HG03571 (cell line): ENCODE results near the gene EHBP1.
"Not testable (repeated sequence)": the region's sequence is repeated elsewhere in the genome, so short reads cannot be mapped to it uniquely, and the experiment has no call there.

Experiments
- ATAC-seq: cut with Tn5 transposase; IDR thresholded peaks from one replicate; pipeline ENCODE4 v1.9.1; 2021; ENCODE audit not compliant: unreplicated experiment

Gene EHBP1

DNA sequence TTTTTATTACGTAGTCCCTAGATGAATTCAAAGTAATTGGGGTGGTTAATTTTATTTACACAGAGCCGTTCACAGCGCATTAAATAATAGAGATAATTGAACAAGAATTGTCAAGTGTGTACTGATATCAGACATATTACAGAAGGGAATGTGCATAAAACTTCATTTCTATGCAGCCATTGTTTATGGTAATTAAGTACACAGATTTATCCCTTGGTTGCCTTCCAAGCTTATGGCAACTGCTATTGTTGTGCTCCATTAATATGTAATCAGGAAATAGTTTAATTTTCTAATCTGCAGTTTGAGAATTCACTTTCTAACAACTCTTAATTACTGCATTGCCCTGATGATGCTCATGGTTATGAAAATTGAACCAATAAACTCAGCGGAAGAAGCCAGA lies 297.8 kb downstream of the EHBP1 start:
- ATAC-seq: no peak

DNA sequence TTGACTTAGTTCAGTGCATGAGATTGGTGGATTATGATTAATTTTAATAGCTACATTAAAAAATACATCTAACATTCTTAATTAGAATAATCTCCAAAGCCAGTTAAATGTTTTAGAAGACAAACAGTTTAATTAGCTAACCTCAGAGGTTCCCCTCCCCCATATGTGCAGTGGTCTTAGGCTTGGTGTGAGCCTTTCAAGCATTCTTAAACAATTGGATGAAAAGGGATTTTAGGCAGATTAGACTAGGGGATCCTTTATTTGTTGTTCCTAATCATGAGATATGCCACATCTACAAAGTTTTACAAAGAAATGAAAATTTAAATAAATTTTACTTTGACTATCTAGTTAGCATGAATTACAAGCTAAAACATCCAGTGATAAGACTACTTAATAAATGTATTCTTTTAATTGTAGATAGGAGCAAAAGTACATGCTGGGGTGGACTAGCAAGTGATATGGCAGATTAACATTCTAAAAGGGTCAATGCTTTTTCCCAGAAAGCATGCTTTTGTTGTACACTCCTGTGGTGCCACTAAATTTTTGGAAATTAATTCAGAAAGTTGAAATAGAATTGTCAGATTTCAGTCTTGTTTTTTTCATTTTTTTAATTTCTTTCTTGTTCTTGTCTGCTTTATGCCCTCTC lies 302.4 kb downstream of the EHBP1 start:
- ATAC-seq: no peak

DNA sequence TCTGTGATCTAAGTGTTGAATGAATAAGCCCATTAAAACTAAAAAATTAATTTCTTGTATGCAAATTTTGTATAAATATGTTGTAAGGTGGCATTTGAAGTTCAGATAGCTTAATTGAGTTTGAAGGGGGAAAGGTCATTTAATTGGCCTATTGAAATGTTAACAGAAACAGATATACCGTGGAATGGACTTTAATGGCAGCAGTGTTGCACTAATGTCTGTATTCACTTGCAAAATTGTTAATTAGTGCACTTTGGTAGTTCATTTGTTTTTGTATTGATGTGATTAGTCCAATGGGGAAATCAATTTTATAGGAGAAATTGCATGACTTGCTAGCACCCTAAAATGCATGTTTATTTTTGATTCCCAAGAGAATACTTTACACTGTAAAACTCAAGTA lies 303.3 kb downstream of the EHBP1 start:
- ATAC-seq: no peak

DNA sequence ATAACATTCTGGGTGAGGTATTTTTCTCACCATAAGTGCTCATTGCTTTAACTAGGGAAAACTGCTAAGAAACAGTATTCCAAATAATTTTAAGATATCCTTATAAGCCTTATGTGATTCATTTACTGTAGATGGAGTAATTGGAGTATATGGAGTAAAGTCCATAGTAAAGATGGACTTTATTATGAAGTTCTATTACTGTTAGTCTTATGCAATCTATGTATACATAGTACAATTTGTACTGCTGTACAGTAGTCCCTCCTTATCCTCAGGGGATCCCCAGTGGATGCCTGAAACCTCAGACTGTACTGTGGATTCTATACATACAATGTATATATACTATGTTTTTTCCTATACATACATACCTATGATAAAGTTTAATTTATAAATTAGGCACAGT lies 304.0 kb downstream of the EHBP1 start:
- ATAC-seq: no peak

DNA sequence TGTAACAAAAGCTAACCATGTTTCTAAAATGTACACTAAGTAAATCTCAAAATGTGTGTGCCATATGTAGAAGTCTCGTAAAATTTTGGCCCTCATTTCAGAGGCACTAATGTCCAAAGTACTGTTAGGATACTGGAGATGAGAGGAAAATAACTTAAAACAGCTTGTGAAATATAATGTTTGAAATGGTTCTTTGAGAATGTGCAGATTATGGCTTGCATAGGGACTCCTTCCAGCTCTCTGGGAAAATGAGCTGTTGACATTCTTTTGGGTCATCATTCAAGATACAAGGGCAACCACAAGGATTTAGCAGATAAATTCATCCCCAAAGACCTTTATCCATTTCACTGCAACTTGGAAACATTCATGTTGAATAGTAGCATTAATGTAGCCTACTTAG lies 307.0 kb downstream of the EHBP1 start:
- ATAC-seq: no peak

DNA sequence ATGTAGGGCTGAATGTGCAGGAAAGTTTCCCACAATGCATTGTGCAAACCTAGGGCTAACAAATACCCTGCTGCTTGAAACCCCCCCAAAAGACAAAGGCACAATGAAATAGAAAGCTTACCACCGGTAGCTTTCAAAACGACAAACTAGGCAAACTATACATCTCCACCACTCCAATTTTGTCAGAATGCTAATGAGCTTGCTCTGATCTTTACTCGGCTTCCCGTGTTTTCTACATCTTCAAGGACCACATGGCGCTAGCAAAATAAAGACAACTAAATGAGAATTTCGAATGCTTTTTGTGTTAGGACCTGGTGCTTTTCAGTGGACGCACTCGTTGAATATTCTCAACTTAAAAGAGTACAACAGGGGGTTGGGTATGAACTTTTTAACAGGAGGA lies 307.9 kb downstream of the EHBP1 start:
- ATAC-seq: no peak

DNA sequence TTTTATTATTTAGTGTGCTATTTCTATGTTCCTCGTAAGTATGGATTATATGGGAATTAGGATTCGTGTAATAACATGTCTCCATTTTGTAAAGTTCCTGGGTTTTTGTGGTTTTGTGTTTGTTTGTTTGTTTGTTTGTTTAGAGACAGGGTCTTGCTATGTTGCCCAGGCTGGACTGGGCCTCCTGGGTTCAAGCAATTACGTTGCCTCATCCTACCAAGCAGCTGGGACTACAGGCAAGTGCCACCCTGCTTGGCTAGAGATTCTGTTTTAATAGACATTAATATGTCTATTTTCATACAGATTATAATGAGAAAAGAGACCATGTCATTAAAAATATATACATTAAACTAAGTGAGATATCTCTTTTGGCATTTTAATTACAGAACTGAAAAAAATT lies 309.9 kb downstream of the EHBP1 start:
- no peak for ATAC-seq

DNA sequence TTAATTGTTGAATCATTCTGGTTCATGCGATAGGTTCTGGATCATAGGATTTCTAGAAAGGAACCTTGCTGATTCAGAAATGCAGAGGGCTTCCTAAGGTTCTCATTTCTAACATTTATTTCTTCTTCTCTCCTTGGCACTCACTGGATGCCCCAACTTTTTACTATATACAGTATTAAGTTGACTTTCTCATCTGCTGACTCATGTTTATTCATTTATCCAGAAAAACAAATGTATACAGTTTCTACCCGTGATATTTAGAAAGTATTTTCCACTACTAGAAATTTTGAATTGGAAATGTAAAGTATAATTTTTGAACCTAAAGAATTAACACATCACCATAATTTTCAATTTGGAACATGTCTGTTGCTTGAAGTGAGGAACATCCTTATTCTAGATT lies 312.9 kb downstream of the EHBP1 start:
- ATAC-seq: no peak

DNA sequence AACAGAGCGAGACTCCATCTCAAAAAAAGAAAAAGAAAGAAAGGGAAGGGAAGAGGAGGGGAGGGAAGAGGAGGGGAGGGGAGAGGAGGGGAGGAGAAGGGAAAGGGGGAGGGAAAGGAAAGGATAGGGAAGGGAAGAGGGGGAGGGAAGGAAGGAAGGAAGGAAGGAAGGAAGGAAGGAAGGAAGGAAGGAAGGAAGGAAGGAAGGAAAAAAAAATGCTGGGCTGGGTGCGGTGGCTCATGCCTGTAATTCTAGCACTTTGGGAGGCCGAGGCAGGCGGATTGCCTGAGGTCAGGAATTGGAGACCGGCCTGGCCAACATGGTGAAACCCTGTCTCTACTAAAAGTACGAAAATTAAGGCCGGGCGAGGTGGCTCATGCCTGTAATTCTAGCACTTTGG lies 314.2 kb downstream of the EHBP1 start:
- ATAC-seq: not testable (repeated sequence)

DNA sequence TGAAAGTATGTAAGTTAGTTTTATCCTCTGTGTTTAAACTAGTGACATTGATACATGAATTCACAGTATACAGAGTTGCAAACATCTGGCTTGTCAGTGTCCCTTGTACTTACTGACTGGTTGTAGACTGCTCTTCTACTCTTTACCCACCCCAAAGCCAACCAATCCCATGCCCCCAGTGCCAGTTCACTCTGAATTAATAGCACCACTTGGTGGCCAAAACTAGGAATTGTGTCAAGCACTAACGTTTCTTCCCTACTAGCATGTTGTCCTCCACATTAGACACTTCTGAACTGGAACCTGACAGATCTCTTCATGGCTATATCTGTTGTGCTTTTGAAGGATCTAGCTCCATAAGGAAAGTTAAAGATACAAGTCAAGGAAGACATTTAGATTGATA lies 317.9 kb downstream of the EHBP1 start:
- no peak for ATAC-seq

DNA sequence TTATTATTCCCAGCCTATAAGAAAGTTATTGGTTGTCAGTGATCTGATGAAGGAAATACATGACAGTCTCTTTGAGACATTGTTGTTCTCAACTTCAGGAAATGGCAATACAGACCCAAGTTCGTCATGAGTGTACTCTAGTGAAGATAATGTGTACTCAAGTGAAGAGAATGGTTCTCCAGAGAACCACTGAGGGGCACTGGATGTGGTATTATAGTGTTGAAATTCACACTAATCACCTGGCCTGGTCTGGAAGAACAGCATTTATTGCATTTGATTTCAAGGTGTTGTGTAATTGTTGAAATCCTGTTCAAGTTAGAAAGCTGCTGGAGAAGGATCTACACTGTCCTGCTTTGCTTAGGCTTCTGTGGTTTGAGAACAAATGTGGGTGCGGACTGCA lies 321.7 kb downstream of the EHBP1 start:
- ATAC-seq: no peak

DNA sequence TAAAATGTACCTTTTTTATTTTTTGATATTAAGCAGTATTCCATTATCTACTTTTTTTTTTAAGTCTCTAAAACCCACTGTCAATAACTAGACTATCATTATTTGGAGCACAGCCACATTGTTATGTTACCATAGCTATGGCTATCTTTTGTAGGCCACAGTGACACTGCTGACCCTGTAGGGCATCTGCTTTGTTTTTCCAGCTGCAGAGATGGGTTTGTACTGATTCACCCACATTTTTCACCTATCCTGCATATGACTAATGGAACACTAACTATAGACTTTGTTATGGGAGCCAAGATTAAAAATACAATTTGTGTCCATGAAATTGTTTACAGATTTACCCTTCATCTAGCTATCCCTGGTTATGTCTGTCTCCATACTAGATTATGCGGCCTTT lies 323.5 kb downstream of the EHBP1 start:
- ATAC-seq: no peak

DNA sequence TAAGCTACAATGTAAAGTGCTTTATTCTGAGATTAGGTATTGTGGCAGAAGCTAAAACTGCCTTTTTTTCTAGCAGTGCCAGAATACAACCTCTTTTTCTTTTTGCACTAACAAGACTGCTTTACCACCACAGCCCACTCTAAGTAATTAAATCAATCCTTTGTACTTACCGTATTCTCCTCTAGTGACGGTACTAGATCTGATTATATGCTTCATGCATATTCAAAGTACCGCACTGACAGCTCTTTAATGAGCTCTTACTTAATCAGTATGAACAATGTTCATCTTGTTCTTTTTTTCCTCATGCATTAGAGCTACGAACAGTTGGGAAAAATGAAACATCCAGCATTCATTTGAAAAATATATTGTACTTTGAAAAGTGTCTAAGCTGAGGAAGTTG lies 329.0 kb downstream of the EHBP1 start:
- ATAC-seq: no peak

DNA sequence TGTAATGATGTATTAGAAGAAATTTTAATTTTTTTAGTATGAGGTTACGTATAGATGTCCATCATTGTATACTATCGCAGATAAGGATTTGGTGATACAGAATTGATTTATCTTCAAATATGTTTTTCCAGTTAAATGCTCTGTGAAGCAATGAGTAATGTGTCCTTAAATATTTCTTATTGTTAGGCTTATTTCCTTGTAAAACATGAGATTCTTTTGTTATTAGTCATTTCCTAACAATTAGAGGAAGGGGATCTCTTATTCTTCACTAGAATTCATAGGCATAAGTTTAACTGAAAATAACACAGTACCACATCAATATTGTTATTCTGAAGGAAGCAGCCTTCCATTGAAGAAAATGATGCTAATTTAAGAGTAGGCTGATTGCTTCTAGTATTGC lies 329.7 kb downstream of the EHBP1 start:
- no peak for ATAC-seq

DNA sequence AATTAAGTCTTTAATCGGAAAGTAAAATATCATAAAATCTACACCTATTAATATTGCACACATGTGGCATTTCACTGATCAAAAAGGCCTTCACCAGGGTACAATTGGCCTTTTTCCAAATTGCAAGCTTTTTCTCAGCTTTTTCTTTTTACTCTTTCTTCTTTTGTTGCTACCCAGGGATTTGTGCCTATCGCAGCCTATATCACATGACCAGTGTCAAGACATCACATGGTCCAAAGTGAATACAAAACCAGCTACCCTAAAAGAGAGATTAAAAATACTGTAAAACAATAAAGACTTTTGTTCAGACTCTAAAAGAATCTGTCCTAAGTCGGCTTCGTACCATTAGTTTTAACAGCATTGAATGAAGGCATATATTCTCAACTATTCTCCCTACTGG lies 330.1 kb downstream of the EHBP1 start:
- no peak for ATAC-seq

DNA sequence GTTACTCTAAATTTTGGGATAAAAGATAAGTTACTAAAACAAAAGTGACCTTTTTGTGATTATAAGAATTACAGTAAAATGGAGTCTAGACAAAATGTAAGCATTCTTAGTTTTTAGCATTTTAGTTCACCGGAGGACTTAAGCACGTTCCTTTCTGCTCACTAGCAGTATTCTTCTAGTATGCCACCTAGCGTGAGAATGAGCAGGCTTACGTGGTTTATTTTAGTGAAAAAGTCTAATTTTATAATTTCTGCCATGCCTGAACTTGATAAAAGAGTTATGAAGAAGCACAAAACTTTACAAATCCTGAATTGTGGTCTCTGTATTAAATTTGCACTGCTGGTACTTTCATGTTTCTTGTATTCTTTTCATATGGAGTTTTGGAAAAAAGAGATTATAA lies 332.5 kb downstream of the EHBP1 start:
- ATAC-seq: no peak

DNA sequence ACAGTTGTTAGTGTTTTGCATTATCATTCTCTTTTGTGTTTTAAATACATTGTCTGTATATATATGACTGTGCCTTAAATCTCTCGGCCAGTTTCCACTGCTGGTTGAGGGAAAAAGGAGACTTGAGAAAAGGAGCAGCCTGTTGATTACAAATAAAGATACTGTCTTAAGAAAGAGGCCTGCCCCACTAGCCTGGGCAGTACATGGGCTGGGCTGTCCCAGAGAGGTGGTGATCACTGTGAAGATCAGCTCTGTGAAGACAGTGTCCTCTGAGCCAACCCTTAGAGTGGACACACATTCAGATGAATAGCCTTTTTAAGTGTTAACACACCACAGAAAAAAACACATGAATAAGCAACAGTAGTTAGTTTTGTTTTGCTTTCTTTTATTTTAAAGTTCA lies 335.1 kb downstream of the EHBP1 start:
- no peak for ATAC-seq

DNA sequence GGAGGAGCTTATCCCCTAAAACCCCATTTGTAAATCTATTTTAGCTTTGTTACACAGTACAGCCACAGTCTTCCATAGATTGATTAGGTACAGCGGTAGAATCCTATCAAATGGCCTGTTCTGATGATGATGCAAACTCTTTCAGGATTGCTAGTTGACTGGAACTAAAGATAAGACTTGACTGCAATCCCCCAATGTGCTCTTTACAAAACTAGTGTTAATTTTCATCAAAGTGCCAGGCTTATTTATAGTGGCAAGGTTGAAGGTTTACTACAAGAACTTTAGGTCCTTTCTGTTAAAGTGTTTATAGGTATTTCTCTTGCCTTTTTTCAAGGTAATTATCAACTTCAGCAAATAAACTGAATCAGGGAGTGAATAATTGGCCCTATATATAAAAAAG lies 336.1 kb downstream of the EHBP1 start:
- no peak for ATAC-seq

DNA sequence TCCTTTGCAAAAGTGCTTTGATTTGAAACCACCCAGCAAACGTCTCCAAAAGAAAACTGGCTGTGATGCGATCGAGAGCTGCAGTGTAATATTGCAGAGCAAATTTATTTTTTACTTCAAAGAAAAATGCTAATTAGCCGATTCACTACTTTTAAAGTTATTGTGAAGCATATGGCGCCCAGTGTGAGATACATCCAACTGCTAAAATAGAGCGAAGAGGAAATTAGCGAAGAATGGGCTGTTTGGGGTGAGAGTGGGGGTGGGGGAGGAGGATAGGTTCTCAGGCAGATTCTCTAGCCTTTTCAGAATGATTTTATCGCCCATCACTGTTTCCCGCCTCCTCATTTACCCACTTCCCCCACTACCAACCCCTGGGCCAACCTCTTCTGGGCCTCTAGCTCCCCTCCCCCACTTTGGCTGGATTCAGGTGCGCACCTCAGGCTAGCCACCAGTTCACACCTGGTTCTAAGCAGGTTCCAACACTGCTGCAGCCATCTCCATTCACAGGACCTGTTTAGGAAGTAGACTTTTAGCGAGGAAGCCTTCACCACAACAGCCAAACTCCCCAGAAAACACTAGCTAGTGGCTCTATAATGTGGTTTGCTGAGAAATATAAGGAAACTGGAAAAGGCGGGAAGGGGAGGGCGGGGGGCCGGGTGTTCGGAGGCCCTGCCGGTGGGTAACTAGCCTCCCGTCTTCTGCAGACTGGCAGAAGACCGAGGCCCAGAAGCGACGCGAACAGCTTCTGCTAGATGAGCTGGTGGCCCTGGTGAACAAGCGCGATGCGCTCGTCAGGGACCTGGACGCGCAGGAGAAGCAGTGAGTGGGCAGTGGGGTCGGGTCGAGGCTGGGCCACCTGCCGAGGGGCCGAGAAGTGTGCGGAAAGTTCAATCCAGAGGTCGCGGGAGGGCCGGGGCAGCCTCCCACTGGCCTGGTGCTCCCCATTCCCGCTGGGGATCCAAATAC lies 339.1 kb downstream of the EHBP1 start:
- ATAC-seq: no peak

DNA sequence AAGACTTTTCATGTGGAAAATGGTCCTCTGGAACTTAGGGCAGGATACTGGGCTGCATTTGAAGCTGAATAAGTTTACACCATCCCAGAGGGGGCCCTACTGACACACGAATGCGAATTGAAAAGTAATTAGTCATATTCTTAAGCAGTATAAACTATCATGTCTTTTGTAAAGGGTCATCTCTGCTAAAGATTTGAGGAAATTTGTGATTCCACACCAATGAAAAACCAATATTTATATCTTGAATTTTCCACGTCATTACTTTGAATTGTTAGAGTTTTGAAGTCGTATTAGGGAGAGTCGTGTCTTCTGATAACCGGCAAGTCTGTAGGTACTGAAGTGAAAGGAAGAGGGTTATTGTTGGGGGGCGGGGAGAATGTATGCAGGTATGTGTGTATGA lies 341.0 kb downstream of the EHBP1 start:
- no peak for ATAC-seq

DNA sequence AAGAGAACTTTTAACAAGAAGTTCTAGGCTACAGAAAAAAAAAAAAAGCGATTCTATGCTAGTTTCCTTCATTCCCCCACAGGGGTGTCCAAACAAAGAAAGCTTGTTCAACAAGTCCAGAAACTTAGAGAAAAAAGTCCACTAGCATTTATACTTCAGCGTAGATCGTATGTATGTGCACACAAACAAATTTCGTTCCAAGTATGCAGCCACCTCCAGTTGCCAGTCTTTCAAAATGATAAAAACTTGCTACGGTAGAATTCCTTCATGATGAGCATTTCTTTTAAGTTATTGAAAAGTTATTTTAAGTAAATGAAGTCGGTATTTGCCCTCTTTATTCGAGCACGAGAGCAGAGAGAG lies 341.4 kb downstream of the EHBP1 start:
- no peak for ATAC-seq
